ENCODE measurements around the gene ZKSCAN1.
"Not testable (repeated sequence)": the region's sequence is repeated elsewhere in the genome, so short reads cannot be mapped to it uniquely, and the experiment has no call there.

ZKSCAN1 gene

GRCh38 chr7:100007887-100008286 is 7.5 kb upstream of the ZKSCAN1 start:
- no peaks in the 10 kb centered on the region for H3K27me3 ChIP-seq (ENCODE audit: insufficient read depth, insufficient read length)

DNA sequence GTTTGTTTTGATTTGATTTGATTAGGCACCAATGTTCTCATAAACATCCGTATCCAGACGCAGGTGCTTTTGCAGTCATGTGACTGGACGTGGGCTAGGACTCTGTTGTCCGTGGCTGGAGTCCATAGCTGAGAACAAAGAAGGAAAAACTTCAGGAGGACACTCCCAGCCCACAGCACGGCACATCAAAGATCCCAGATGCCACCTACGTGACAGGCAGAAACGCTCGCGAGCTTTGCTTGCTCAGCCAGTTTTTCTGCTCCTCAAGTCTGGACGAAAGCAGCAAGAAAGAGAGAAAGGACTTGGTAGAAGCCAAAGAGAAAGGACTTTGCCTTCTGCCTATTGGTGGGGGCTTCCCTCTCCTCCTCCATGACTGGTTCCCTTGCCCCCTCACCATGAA is 6.9 kb upstream of the ZKSCAN1 start:
- no peaks in the 10 kb centered on the region for H3K36me3 ChIP-seq (ENCODE audit: insufficient read depth, insufficient read length, low read length)
- DNase-seq (ENCODE audit: low read depth, low spot score), result no peak
- no peaks in the 10 kb centered on the region for H3K27me3 ChIP-seq (ENCODE audit: insufficient read depth, insufficient read length)
- H3K9me3 ChIP-seq (ENCODE audit: insufficient read depth, low read length), result no peaks in the 10 kb centered on the region
- TF ChIP-seq SUZ12 (IDR thresholded peaks at IDR 0.05; ENCODE audit: extremely low read depth, insufficient read depth, insufficient read length), result no peak
- TF ChIP-seq ZNF274 (IDR thresholded peaks at IDR 0.05; ENCODE audit: low read depth, low read length), result no peak
- TF ChIP-seq YY1 (IDR thresholded peaks at IDR 0.05; ENCODE audit: insufficient read depth, insufficient read length), result no peak
- H3K4me1 ChIP-seq (ENCODE audit: insufficient read depth, insufficient read length), result no peaks in the 10 kb centered on the region
- H3K4me3 ChIP-seq (ENCODE audit: insufficient read length, low read depth), result no peak overlapping the region
- H3K9ac ChIP-seq (ENCODE audit: insufficient read length, low read depth), result no peak overlapping the region

More at GRCh38 chr7:100007887-100008286, 7.5 kb upstream of the ZKSCAN1 start:
- Histone ChIP-seq H3K36me3 (ENCODE audit: insufficient read depth, insufficient read length, low read length) (no peaks in the 10 kb centered on the region), H3K9me3 (ENCODE audit: insufficient read depth, low read length) (no peaks in the 10 kb centered on the region), H3K4me1 (ENCODE audit: insufficient read depth, insufficient read length) (no peaks in the 10 kb centered on the region), H3K4me3 (ENCODE audit: insufficient read length, low read depth) (no peak overlapping the region), H3K9ac (ENCODE audit: insufficient read length, low read depth) (no peak overlapping the region)
- no peak for TF ChIP-seq SUZ12 (IDR thresholded peaks at IDR 0.05; ENCODE audit: extremely low read depth, insufficient read depth, insufficient read length)
- TF ChIP-seq YY1 (IDR thresholded peaks at IDR 0.05; ENCODE audit: insufficient read depth, insufficient read length), result no peak
- no peak for TF ChIP-seq ZNF274 (IDR thresholded peaks at IDR 0.05; ENCODE audit: low read depth, low read length)
- no peak for DNase-seq (ENCODE audit: low read depth, low spot score)

DNA sequence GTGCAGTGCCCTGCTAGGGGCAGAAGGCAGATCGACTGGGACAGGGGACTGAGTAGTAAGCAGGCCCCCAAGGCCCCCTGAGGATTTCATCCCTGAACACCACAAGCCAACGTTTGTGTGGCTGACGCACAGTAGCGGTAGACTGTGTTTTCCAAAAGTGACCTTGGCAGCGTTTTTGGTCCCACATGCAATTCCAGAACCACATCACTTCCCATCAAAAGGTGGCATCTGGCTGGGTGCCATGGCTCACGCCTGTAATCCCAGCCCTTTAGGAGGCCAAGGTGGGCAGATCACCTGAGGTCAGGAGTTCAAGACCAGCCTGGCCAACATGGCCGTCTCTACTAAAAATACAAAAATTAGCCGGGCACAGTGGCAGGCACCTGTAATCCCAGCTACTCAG is 5.4 kb upstream of the ZKSCAN1 start:
- H3K27me3 ChIP-seq (ENCODE audit: insufficient read depth, insufficient read length); H3K4me3 ChIP-seq (ENCODE audit: insufficient read length, low read depth); H3K9ac ChIP-seq (ENCODE audit: insufficient read length, low read depth): not testable (repeated sequence)

GRCh38 chr7:100010901-100011300 is 4.5 kb upstream of the ZKSCAN1 start:
- no peaks in the 10 kb centered on the region for H3K27me3 ChIP-seq (ENCODE audit: insufficient read depth, insufficient read length)
- DNase-seq (ENCODE audit: low read depth, low spot score), result no peak
- H3K4me3 ChIP-seq (ENCODE audit: insufficient read length, low read depth), result no peak overlapping the region
- TF ChIP-seq SUZ12 (IDR thresholded peaks at IDR 0.05; ENCODE audit: extremely low read depth, insufficient read depth, insufficient read length), result no peak
- H3K9me3 ChIP-seq (ENCODE audit: insufficient read depth, low read length), result no peaks in the 10 kb centered on the region
- no peaks in the 10 kb centered on the region for H3K4me1 ChIP-seq (ENCODE audit: insufficient read depth, insufficient read length)
- no peak overlapping the region for H3K9ac ChIP-seq (ENCODE audit: insufficient read length, low read depth)
- H3K36me3 ChIP-seq (ENCODE audit: insufficient read depth, insufficient read length, low read length), result no peaks in the 10 kb centered on the region

More for the DNA sequence above, 5.4 kb upstream of the ZKSCAN1 start:
- not testable (repeated sequence) for H3K36me3 ChIP-seq (ENCODE audit: insufficient read depth, insufficient read length, low read length); H3K9me3 ChIP-seq (ENCODE audit: insufficient read depth, low read length); DNase-seq (ENCODE audit: low read depth, low spot score); H3K4me1 ChIP-seq (ENCODE audit: insufficient read depth, insufficient read length)

- TF ChIP-seq YY1 (IDR thresholded peaks at IDR 0.05; ENCODE audit: insufficient read depth, insufficient read length) (no peak), SUZ12 (IDR thresholded peaks at IDR 0.05; ENCODE audit: extremely low read depth, insufficient read depth, insufficient read length) (no peak), ZNF274 (IDR thresholded peaks at IDR 0.05; ENCODE audit: low read depth, low read length) (no peak)
Measured at GRCh38 chr7:100011516-100011915, 3.9 kb upstream of the ZKSCAN1 start.

DNA sequence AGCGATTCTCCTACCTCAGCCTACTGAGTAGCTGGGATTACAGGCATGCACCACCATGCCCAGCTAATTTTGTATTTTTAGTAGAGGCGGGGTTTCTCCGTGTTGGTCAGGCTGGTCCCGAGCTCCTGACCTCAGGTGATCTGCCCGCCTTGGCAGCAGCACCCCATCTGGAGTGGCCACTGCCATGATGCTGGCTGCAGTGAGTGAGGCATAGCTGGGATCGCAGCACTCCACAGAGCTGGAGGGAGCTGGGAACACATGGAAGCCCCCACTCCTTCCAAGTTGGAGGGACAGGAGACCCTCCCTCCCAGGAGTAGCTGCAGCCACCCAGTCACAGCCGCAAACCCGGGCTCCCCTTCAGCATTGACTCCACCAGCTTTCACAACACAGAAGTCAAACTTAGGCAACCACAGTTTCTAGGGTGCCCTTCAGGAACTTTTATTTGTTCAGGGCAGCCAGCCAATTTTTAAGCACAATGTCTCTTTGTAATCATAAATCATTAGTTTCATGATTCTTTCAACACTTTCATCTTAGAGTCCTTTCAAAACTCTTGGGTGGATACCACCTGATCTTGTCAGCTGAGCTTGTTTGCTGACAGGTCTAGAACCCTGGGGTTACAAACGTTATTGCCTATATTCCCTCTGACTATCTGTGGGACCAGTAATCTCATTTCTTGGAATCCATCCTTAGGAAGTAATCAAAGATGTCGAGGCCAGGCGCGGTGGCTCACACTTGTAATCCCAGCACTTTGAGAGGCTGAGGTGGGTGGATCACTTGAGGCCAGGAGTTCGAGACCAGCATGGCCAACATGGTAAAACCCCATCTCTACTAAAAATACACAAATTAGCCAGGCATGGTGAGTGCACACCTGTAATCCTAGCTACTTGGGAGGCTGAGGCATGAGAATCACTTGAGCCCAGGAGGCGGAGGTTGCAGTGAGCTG is 2.7 kb upstream of the ZKSCAN1 start:
- DNase-seq (ENCODE audit: low read depth, low spot score); H3K36me3 ChIP-seq (ENCODE audit: insufficient read depth, insufficient read length, low read length); H3K4me1 ChIP-seq (ENCODE audit: insufficient read depth, insufficient read length); H3K27me3 ChIP-seq (ENCODE audit: insufficient read depth, insufficient read length); H3K9me3 ChIP-seq (ENCODE audit: insufficient read depth, low read length); H3K4me3 ChIP-seq (ENCODE audit: insufficient read length, low read depth); H3K9ac ChIP-seq (ENCODE audit: insufficient read length, low read depth): not testable (repeated sequence)

More at GRCh38 chr7:100011516-100011915, 3.9 kb upstream of the ZKSCAN1 start:
- H3K36me3 ChIP-seq (ENCODE audit: insufficient read depth, insufficient read length, low read length), result peaks cover 1% of the 10 kb centered on the region
- no peaks in the 10 kb centered on the region for H3K4me1 ChIP-seq (ENCODE audit: insufficient read depth, insufficient read length)
- no peaks in the 10 kb centered on the region for H3K9me3 ChIP-seq (ENCODE audit: insufficient read depth, low read length)
- DNase-seq (ENCODE audit: low read depth, low spot score), result no peak
- H3K4me3 ChIP-seq (ENCODE audit: insufficient read length, low read depth), result no peak overlapping the region
- no peaks in the 10 kb centered on the region for H3K27me3 ChIP-seq (ENCODE audit: insufficient read depth, insufficient read length)
- H3K9ac ChIP-seq (ENCODE audit: insufficient read length, low read depth), result no peak overlapping the region

DNA sequence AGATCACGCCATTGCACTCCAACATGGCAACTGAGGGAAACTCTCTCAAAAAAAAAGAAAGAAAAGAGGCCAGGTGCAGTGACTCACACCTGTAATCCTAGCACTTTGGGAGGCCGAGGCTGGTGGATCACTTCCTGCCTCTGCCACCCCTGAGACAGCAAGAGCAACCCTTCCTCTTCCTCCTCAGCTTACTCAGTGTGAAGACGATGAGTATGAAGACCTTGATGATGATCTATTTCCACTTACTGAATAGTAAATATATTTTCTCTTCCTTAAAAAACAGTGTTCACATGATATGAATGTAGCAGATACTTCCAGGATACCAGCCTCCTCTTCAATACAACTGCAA is 2.1 kb upstream of the ZKSCAN1 start:
- DNase-seq (ENCODE audit: low read depth, low spot score), result no peak
- TF ChIP-seq SUZ12 (IDR thresholded peaks at IDR 0.05; ENCODE audit: extremely low read depth, insufficient read depth, insufficient read length) (no peak), YY1 (IDR thresholded peaks at IDR 0.05; ENCODE audit: insufficient read depth, insufficient read length) (no peak), ZNF274 (IDR thresholded peaks at IDR 0.05; ENCODE audit: low read depth, low read length) (no peak)
- Histone ChIP-seq H3K36me3 (ENCODE audit: insufficient read depth, insufficient read length, low read length) (peaks cover 6% of the 10 kb centered on the region), H3K9me3 (ENCODE audit: insufficient read depth, low read length) (no peaks in the 10 kb centered on the region), H3K4me1 (ENCODE audit: insufficient read depth, insufficient read length) (no peaks in the 10 kb centered on the region), H3K9ac (ENCODE audit: insufficient read length, low read depth) (no peak overlapping the region), H3K4me3 (ENCODE audit: insufficient read length, low read depth) (no peak overlapping the region), H3K27me3 (ENCODE audit: insufficient read depth, insufficient read length) (no peaks in the 10 kb centered on the region)
